ENCODE results near the gene CEP44. TPM values are rescaled to one million over a fixed set of nuclear protein-coding genes. Genes with fewer than 3 reads are reported as not detected.

The CEP44 gene
- total RNA-seq, 1 donor = 10.9 TPM

GRCh38 chr4:174254613-174255012, 29.1 kb upstream of the CEP44 start:
- H3K4me2 ChIP-seq (ENCODE audit: insufficient read depth, low read length) = no peak overlapping the region
- no peak for TF ChIP-seq CTCF (IDR thresholded peaks at IDR 0.05; ENCODE audit: extremely low read depth, low read depth, low read length)
- peaks cover 13% of the 10 kb centered on the region for H3K4me1 ChIP-seq (ENCODE audit: insufficient read depth, low read length)
- H4K20me1 ChIP-seq (ENCODE audit: insufficient read depth, low read length) = no peaks in the 10 kb centered on the region
- no peaks in the 10 kb centered on the region for H3K36me3 ChIP-seq (ENCODE audit: insufficient read depth, low read length)
- no peaks in the 10 kb centered on the region for H3K9me3 ChIP-seq (ENCODE audit: low read depth, low read length)
- DNase-seq (ENCODE audit: insufficient read length, low spot score, missing footprints) = no peak
- H2AFZ ChIP-seq (ENCODE audit: low read length) = no peak overlapping the region
- H3K79me2 ChIP-seq (ENCODE audit: insufficient read depth, low read length) = no peaks in the 10 kb centered on the region
- no peak overlapping the region for H3K27ac ChIP-seq (ENCODE audit: low read depth, low read length)
- no peaks in the 10 kb centered on the region for H3K27me3 ChIP-seq (ENCODE audit: insufficient read depth, low read length)
- H3K4me3 ChIP-seq (ENCODE audit: insufficient read depth, low read length) = no peak overlapping the region

- no peak for TF ChIP-seq CTCF (IDR thresholded peaks at IDR 0.05; ENCODE audit: extremely low read depth, low read depth, low read length)
- H3K4me2 ChIP-seq (ENCODE audit: insufficient read depth, low read length) = no peak overlapping the region
- no peak overlapping the region for H3K4me3 ChIP-seq (ENCODE audit: insufficient read depth, low read length)
- H3K27ac ChIP-seq (ENCODE audit: low read depth, low read length) = no peak overlapping the region
- H3K36me3 ChIP-seq (ENCODE audit: insufficient read depth, low read length) = no peaks in the 10 kb centered on the region
- no peaks in the 10 kb centered on the region for H4K20me1 ChIP-seq (ENCODE audit: insufficient read depth, low read length)
- H3K27me3 ChIP-seq (ENCODE audit: insufficient read depth, low read length) = no peaks in the 10 kb centered on the region
- no peak overlapping the region for H2AFZ ChIP-seq (ENCODE audit: low read length)
- H3K9me3 ChIP-seq (ENCODE audit: low read depth, low read length) = no peaks in the 10 kb centered on the region
- no peaks in the 10 kb centered on the region for H3K79me2 ChIP-seq (ENCODE audit: insufficient read depth, low read length)
- peaks cover 13% of the 10 kb centered on the region for H3K4me1 ChIP-seq (ENCODE audit: insufficient read depth, low read length)
- no peak for DNase-seq (ENCODE audit: insufficient read length, low spot score, missing footprints)
These were observed 28.3 kb upstream of the CEP44 start for GRCh38 chr4:174255374-174255773.

GRCh38 chr4:174255786-174256185, 27.9 kb upstream of the CEP44 start:
- TF ChIP-seq CTCF (IDR thresholded peaks at IDR 0.05; ENCODE audit: extremely low read depth, low read depth, low read length) = no peak
- no peaks in the 10 kb centered on the region for H4K20me1 ChIP-seq (ENCODE audit: insufficient read depth, low read length)
- no peak overlapping the region for H3K4me2 ChIP-seq (ENCODE audit: insufficient read depth, low read length)
- H3K36me3 ChIP-seq (ENCODE audit: insufficient read depth, low read length) = no peaks in the 10 kb centered on the region
- no peak overlapping the region for H3K4me3 ChIP-seq (ENCODE audit: insufficient read depth, low read length)
- H3K27ac ChIP-seq (ENCODE audit: low read depth, low read length) = no peak overlapping the region
- peaks cover 13% of the 10 kb centered on the region for H3K4me1 ChIP-seq (ENCODE audit: insufficient read depth, low read length)
- DNase-seq (ENCODE audit: insufficient read length, low spot score, missing footprints) = no peak
- H3K9me3 ChIP-seq (ENCODE audit: low read depth, low read length) = no peaks in the 10 kb centered on the region
- no peaks in the 10 kb centered on the region for H3K27me3 ChIP-seq (ENCODE audit: insufficient read depth, low read length)
- H3K79me2 ChIP-seq (ENCODE audit: insufficient read depth, low read length) = no peaks in the 10 kb centered on the region
- H2AFZ ChIP-seq (ENCODE audit: low read length) = no peak overlapping the region

- no peak overlapping the region for H3K4me2 ChIP-seq (ENCODE audit: insufficient read depth, low read length)
- no peak overlapping the region for H3K4me3 ChIP-seq (ENCODE audit: insufficient read depth, low read length)
- no peaks in the 10 kb centered on the region for H4K20me1 ChIP-seq (ENCODE audit: insufficient read depth, low read length)
- H3K79me2 ChIP-seq (ENCODE audit: insufficient read depth, low read length) = no peaks in the 10 kb centered on the region
- DNase-seq (ENCODE audit: insufficient read length, low spot score, missing footprints) = no peak
- peaks cover 13% of the 10 kb centered on the region for H3K4me1 ChIP-seq (ENCODE audit: insufficient read depth, low read length)
- no peaks in the 10 kb centered on the region for H3K27me3 ChIP-seq (ENCODE audit: insufficient read depth, low read length)
- H3K27ac ChIP-seq (ENCODE audit: low read depth, low read length) = no peak overlapping the region
- no peak overlapping the region for H2AFZ ChIP-seq (ENCODE audit: low read length)
- no peaks in the 10 kb centered on the region for H3K36me3 ChIP-seq (ENCODE audit: insufficient read depth, low read length)
- no peaks in the 10 kb centered on the region for H3K9me3 ChIP-seq (ENCODE audit: low read depth, low read length)
- no peak for TF ChIP-seq CTCF (IDR thresholded peaks at IDR 0.05; ENCODE audit: extremely low read depth, low read depth, low read length)
These were observed 27.4 kb upstream of the CEP44 start for GRCh38 chr4:174256277-174256713.

Measured in osteoblast (primary cell).